CD4-positive, alpha-beta T cell treated with Interleukin-17A for 1 hour (primary cell): ENCODE data around the gene TTC36.
"Not testable (repeated sequence)": the region's sequence is repeated elsewhere in the genome, so short reads cannot be mapped to it uniquely, and the experiment has no call there.

ENCODE experiments used
- DNase-seq: peaks from one replicate; pipeline ENCODE4 v3.0.0-alpha.2; 2020

The TTC36 gene

GRCh38 chr11:118532852-118533768, 5.8 kb downstream of the TTC36 start:
- no peak for DNase-seq

GRCh38 chr11:118533769-118534729, 6.8 kb downstream of the TTC36 start:
- DNase-seq = no peak

- DNase-seq = no peak
Measured at GRCh38 chr11:118535261-118535660, 8.0 kb downstream of the TTC36 start.

GRCh38 chr11:118536726-118537125, 9.5 kb downstream of the TTC36 start:
- no peak for DNase-seq

GRCh38 chr11:118537409-118537980, 10.2 kb downstream of the TTC36 start:
- DNase-seq = no peak

- DNase-seq = no peak
Measured at GRCh38 chr11:118544010-118544646, 16.9 kb downstream of the TTC36 start.

- no peak for DNase-seq
Measured at GRCh38 chr11:118544647-118545010, 17.4 kb downstream of the TTC36 start.

- no peak for DNase-seq
Measured at GRCh38 chr11:118545533-118545932, 18.3 kb downstream of the TTC36 start.

- DNase-seq = no peak
Measured at GRCh38 chr11:118547132-118547531, 19.9 kb downstream of the TTC36 start.

- no peak for DNase-seq
Measured at GRCh38 chr11:118552341-118552740, 25.1 kb downstream of the TTC36 start.

GRCh38 chr11:118560806-118561205, 33.5 kb downstream of the TTC36 start:
- no peak for DNase-seq

- no peak for DNase-seq
Measured at GRCh38 chr11:118565051-118565450, 37.8 kb downstream of the TTC36 start.

GRCh38 chr11:118569670-118570069, 42.4 kb downstream of the TTC36 start:
- no peak for DNase-seq

- DNase-seq = no peak
Measured at GRCh38 chr11:118570787-118571186, 43.5 kb downstream of the TTC36 start.

GRCh38 chr11:118571701-118572060, 44.4 kb downstream of the TTC36 start:
- DNase-seq = not testable (repeated sequence)

- DNase-seq = peak; percentile 87
Measured at GRCh38 chr11:118572061-118572980, 45.0 kb downstream of the TTC36 start, which contains the start of gene ARCN1. ARCN1 (plus strand) TSS chr11:118572409; CDS start chr11:118572548, 139 bp downstream.

- peak; percentile 73 for DNase-seq
Measured at GRCh38 chr11:118572981-118573550, 45.8 kb downstream of the TTC36 start.

- DNase-seq = no peak
Measured at GRCh38 chr11:118574636-118575035, 47.4 kb downstream of the TTC36 start.

GRCh38 chr11:118577995-118578394, 50.7 kb downstream of the TTC36 start:
- DNase-seq = not testable (repeated sequence)
